ENCODE results near the gene ITPK1. TPM values are rescaled to one million over a fixed set of nuclear protein-coding genes. Genes with fewer than 3 reads are reported as not detected.

Gene ITPK1
- total RNA-seq, 4 donors from 2014 or later, result 64.8 to 235 (median 128) TPM

GRCh38 chr14:93030761-93031160 lies 85.0 kb downstream of the ITPK1 start:
- no peaks in the 10 kb centered on the region for H3K9me3 ChIP-seq
- intact Hi-C loops (cut with DNase I; ENCODE audit: low total_unique reads), result loop anchor here (10.0 kb wide), 1 partner anchor 84 kb away; the partner anchor contains the start of gene ITPK1
- H3K27me3 ChIP-seq, result no peaks in the 10 kb centered on the region
- in situ Hi-C loops (cut with MboI; ENCODE audit: low pct_ligation_motif_present in 1 of 4, low pct_unique_long_range_greater_than_20kb in 1 of 4, low sequenced_read_pairs in 3 of 4), result no loop called here
- no peaks in the 10 kb centered on the region for H3K36me3 ChIP-seq
- H3K27ac ChIP-seq, result no peak overlapping the region
- H3K4me1 ChIP-seq, result peaks cover 26 to 51% (median 32%) of the 10 kb centered on the region in 4 donors
- TF ChIP-seq POLR2A (IDR thresholded peaks at IDR 0.05), result no peak
- no peak for TF ChIP-seq CTCF (IDR thresholded peaks at IDR 0.05)
- no peak for TF ChIP-seq EP300 (IDR thresholded peaks at IDR 0.05; ENCODE audit: low read depth)
- TF ChIP-seq POLR2AphosphoS5 (IDR thresholded peaks at IDR 0.05), result no peak
- no peak for DNase-seq
- 95 to 97% methylated on average over 5 to 10 of the region's 10 CpGs for WGBS, 2 donors (ENCODE audit: low coverage in 1 of 2)
- H3K4me3 ChIP-seq, result no peak overlapping the region

GRCh38 chr14:93029911-93030508 lies 85.7 kb downstream of the ITPK1 start:
- no peaks in the 10 kb centered on the region for H3K27me3 ChIP-seq
- H3K4me1 ChIP-seq, result peaks cover 26 to 46% (median 32%) of the 10 kb centered on the region in 4 donors
- no peaks in the 10 kb centered on the region for H3K9me3 ChIP-seq
- no peak overlapping the region for H3K27ac ChIP-seq
- no peak for DNase-seq
- H3K4me3 ChIP-seq, result no peak overlapping the region
- H3K36me3 ChIP-seq, result no peaks in the 10 kb centered on the region
- no peak for TF ChIP-seq POLR2A (IDR thresholded peaks at IDR 0.05)
- no peak for TF ChIP-seq CTCF (IDR thresholded peaks at IDR 0.05)
- TF ChIP-seq POLR2AphosphoS5 (IDR thresholded peaks at IDR 0.05), result no peak
- TF ChIP-seq EP300 (IDR thresholded peaks at IDR 0.05; ENCODE audit: low read depth), result no peak
- in situ Hi-C loops (cut with MboI; ENCODE audit: low pct_ligation_motif_present in 1 of 4, low pct_unique_long_range_greater_than_20kb in 1 of 4, low sequenced_read_pairs in 3 of 4) (no loop called here), intact Hi-C loops (cut with DNase I; ENCODE audit: low total_unique reads) (loop anchor here (10.0 kb wide), 1 partner anchor 85 kb away; the partner anchor contains the start of gene ITPK1)
- WGBS, 2 donors (ENCODE audit: low coverage in 1 of 2), result 81 to 85% methylated on average over 5 to 8 of the region's 8 CpGs

GRCh38 chr14:93029417-93029816 lies 86.3 kb downstream of the ITPK1 start:
- TF ChIP-seq EP300 (IDR thresholded peaks at IDR 0.05; ENCODE audit: low read depth), result no peak
- no peak for TF ChIP-seq CTCF (IDR thresholded peaks at IDR 0.05)
- TF ChIP-seq POLR2A (IDR thresholded peaks at IDR 0.05), result no peak
- no peak for TF ChIP-seq POLR2AphosphoS5 (IDR thresholded peaks at IDR 0.05)
- Histone ChIP-seq H3K27ac (no peak overlapping the region), H3K9me3 (no peaks in the 10 kb centered on the region), H3K4me3 (no peak overlapping the region), H3K36me3 (no peaks in the 10 kb centered on the region), H3K4me1 (peaks cover 26 to 40% (median 32%) of the 10 kb centered on the region in 4 donors), H3K27me3 (no peaks in the 10 kb centered on the region)
- intact Hi-C loops (cut with DNase I; ENCODE audit: low total_unique reads) (no loop called here), in situ Hi-C loops (cut with MboI; ENCODE audit: low pct_ligation_motif_present in 1 of 4, low pct_unique_long_range_greater_than_20kb in 1 of 4, low sequenced_read_pairs in 3 of 4) (no loop called here)
- DNase-seq, result no peak
- WGBS, 2 donors (ENCODE audit: low coverage in 1 of 2), result 93% methylated on average over 5 of the region's 5 CpGs; no CpG with 5 or more reads in 1 of the 2 donors

GRCh38 chr14:93028724-93029076 lies 87.0 kb downstream of the ITPK1 start:
- DNase-seq, result no peak
- no peaks in the 10 kb centered on the region for H3K27me3 ChIP-seq
- peaks cover 24 to 33% (median 27%) of the 10 kb centered on the region in 4 donors for H3K4me1 ChIP-seq
- H3K9me3 ChIP-seq, result no peaks in the 10 kb centered on the region
- no peak overlapping the region for H3K4me3 ChIP-seq
- no peak for TF ChIP-seq POLR2AphosphoS5 (IDR thresholded peaks at IDR 0.05)
- no peak for TF ChIP-seq CTCF (IDR thresholded peaks at IDR 0.05)
- TF ChIP-seq EP300 (IDR thresholded peaks at IDR 0.05; ENCODE audit: low read depth), result no peak
- TF ChIP-seq POLR2A (IDR thresholded peaks at IDR 0.05), result no peak
- in situ Hi-C loops (cut with MboI; ENCODE audit: low pct_ligation_motif_present in 1 of 4, low pct_unique_long_range_greater_than_20kb in 1 of 4, low sequenced_read_pairs in 3 of 4), result no loop called here
- H3K36me3 ChIP-seq, result no peaks in the 10 kb centered on the region
- no peak overlapping the region for H3K27ac ChIP-seq
- intact Hi-C loops (cut with DNase I; ENCODE audit: low total_unique reads), result no loop called here
- 83 to 100% methylated on average over 2 to 9 of the region's 9 CpGs for WGBS, 2 donors (ENCODE audit: low coverage in 1 of 2)

All from transverse colon (tissue), 4 donors.